Erythroblast (primary cell): ENCODE data around the gene TBCD.

Experiments used
- GATA1 ChIP-seq: IDR thresholded peaks from 2 replicates; pipeline ENCODE4 v1.6.1; 2011; ENCODE audit warnings: low read depth, mild to moderate bottlenecking, control low read depth, low read length, moderate library complexity
- POLR2A ChIP-seq: IDR thresholded peaks from 2 replicates; pipeline ENCODE4 v1.6.1; 2011; ENCODE audit warnings: mild to moderate bottlenecking, low read length

DNA sequence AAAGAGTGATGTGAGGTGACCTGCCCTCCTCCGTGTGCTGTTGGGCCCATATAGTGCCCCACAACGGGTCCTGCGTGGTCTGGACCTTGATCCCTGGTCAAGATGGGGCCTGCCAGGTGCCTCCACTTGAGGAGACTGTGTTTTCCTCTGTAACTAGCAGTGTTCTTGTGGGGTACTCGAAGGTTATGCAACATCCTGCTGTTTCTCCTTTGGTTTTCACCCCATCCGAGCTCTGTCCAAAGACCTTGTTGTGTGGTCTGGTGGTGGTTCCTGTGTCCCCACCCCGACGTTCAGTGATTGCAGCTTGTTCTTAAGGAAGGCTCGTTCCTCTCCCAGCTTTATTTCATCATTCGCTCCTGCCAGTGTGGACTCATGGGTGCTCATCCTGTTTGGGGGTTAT is 126.7 kb downstream of the TBCD start:
- TF ChIP-seq POLR2A: no peak
- TF ChIP-seq GATA1: no peak
